Activated B cell treated with CpG ODN at 0.5 μM for 24 hours (primary cell): ENCODE measurements around the gene CEP170. TPM values are rescaled to one million over a fixed set of nuclear protein-coding genes. Genes with fewer than 3 reads are reported as not detected.

Experiments
- ATAC-seq: fragments of 200-7000 bp; cut with Tn5 transposase; one replicate; pipeline ENCODE4 v1.10.0; 2021; ENCODE audit warnings: low read depth, mild to moderate bottlenecking, moderate library complexity
- CTCF ChIA-PET: fragments of 350-600 bp; sonication (Branson Sonifier 250); formaldehyde crosslinking; loops from one replicate; lab custom pipeline; 2021; ENCODE audit warnings: antibody characterized with exemption; lab: Charles Lee
- POLR2A ChIA-PET: fragments of 350-600 bp; sonication (Branson Sonifier 250); formaldehyde crosslinking; loops from one replicate; lab custom pipeline; 2021; ENCODE audit warnings: antibody characterized with exemption; lab: Charles Lee
- DNase-seq: peaks from one replicate; pipeline ENCODE4 v3.0.0; 2022
- H3K27ac Mint-ChIP-seq: one replicate; pipeline ENCODE4 v1.8.0; 2020; ENCODE audit warnings: mixed read lengths
- H3K27me3 Mint-ChIP-seq: one replicate; pipeline ENCODE4 v1.8.0; 2021; ENCODE audit warnings: mixed read lengths
- H3K36me3 Mint-ChIP-seq: one replicate; pipeline ENCODE4 v1.8.0; 2021; ENCODE audit warnings: low read depth, mixed read lengths
- H3K4me1 Mint-ChIP-seq: one replicate; pipeline ENCODE4 v1.8.0; 2021; ENCODE audit warnings: mixed read lengths
- H3K4me3 Mint-ChIP-seq: one replicate; pipeline ENCODE4 v1.8.0; 2020; ENCODE audit warnings: mild to moderate bottlenecking, mixed read lengths
- H3K9me3 Mint-ChIP-seq: one replicate; pipeline ENCODE4 v1.8.0; 2020; ENCODE audit warnings: mixed read lengths
- CTCF ChIP-seq: fragments of 200-600 bp; IDR thresholded peaks from one replicate; pipeline ENCODE4 v1.8.0; 2022; ENCODE audit warnings: antibody characterized with exemption, mild to moderate bottlenecking
- intact Hi-C: fragments of 100-400 bp; cut with micrococcal nuclease; formaldehyde crosslinking; loops from one replicate; pipeline ENCODE4 v1.15.1; 2024
- total RNA-seq: library from RNA; stranded (reverse); gene quantifications from 2 replicates; pipeline ENCODE4 v1.2.3, GENCODE V29; 2022

The CEP170 gene
- total RNA-seq, 1 donor from 2014 or later, result 91.9 TPM

- peaks cover 46% of the 10 kb centered on the region for H3K4me1 Mint-ChIP-seq
- H3K9me3 Mint-ChIP-seq, result no peaks in the 10 kb centered on the region
- no peak for TF ChIP-seq CTCF
- intact Hi-C loops, result no loop called here
- no peak overlapping the region for H3K27ac Mint-ChIP-seq
- H3K36me3 Mint-ChIP-seq, result peaks cover 16% of the 10 kb centered on the region
- DNase-seq, result no peak
- H3K4me3 Mint-ChIP-seq, result no peak overlapping the region
- ATAC-seq, result no peak
- CTCF ChIA-PET, result no interaction called here
- POLR2A ChIA-PET, result interaction anchor here (1.0 kb wide), 1 partner anchor 22 kb away, joined by 3 read pairs; no protein-coding TSS in a partner anchor
- no peaks in the 10 kb centered on the region for H3K27me3 Mint-ChIP-seq
These were observed 11.2 kb upstream of the CEP170 start for GRCh38 chr1:243266231-243266630.

GRCh38 chr1:243264717-243265116 is 9.6 kb upstream of the CEP170 start:
- ChIA-PET POLR2A (interaction anchor here (1.3 kb wide), 1 partner anchor 9 kb away, joined by 6 read pairs; the partner anchor contains the start of genes CEP170 and SDCCAG8), CTCF (no interaction called here)
- DNase-seq, result no peak
- no peak for TF ChIP-seq CTCF
- Mint-ChIP-seq H3K27me3 (no peaks in the 10 kb centered on the region), H3K4me3 (no peak overlapping the region), H3K4me1 (peaks cover 39% of the 10 kb centered on the region), H3K27ac (no peak overlapping the region), H3K36me3 (peaks cover 14% of the 10 kb centered on the region), H3K9me3 (no peaks in the 10 kb centered on the region)
- intact Hi-C loops, result no loop called here
- ATAC-seq, result no peak

DNA sequence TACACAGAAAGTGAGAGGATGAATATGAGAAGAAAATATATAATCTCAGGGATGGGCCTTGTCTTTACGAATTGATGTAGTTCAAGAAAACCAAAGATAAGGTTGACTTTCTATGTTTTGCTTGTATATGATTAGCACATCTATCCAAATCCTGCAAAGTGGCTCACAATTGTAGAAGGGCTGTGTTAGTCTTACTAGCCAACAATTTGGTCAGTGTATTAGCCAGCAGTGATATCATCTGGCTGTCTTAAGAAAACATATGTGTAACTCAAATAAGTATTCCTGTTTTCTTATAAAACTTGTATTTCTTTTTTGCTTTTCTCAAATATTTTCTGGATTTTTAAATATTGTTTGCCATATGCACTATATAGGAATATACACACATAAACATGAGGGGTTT is 6.3 kb upstream of the CEP170 start:
- Mint-ChIP-seq H3K9me3 (no peaks in the 10 kb centered on the region), H3K36me3 (peaks cover 11% of the 10 kb centered on the region), H3K4me1 (peaks cover 24% of the 10 kb centered on the region), H3K4me3 (no peak overlapping the region), H3K27me3 (no peaks in the 10 kb centered on the region), H3K27ac (no peak overlapping the region)
- no peak for TF ChIP-seq CTCF
- ChIA-PET POLR2A (no interaction called here), CTCF (no interaction called here)
- ATAC-seq (no peak), DNase-seq (no peak)
- intact Hi-C loops, result no loop called here

GRCh38 chr1:243260221-243260880 is 5.3 kb upstream of the CEP170 start:
- CTCF ChIA-PET, result no interaction called here
- Mint-ChIP-seq H3K4me3 (no peak overlapping the region), H3K27ac (no peak overlapping the region), H3K4me1 (peaks cover 28% of the 10 kb centered on the region), H3K9me3 (no peaks in the 10 kb centered on the region), H3K27me3 (no peaks in the 10 kb centered on the region), H3K36me3 (peaks cover 19% of the 10 kb centered on the region)
- no peak for TF ChIP-seq CTCF
- DNase-seq (no peak), ATAC-seq (no peak)
- POLR2A ChIA-PET, result no interaction called here
- intact Hi-C loops, result no loop called here

DNA sequence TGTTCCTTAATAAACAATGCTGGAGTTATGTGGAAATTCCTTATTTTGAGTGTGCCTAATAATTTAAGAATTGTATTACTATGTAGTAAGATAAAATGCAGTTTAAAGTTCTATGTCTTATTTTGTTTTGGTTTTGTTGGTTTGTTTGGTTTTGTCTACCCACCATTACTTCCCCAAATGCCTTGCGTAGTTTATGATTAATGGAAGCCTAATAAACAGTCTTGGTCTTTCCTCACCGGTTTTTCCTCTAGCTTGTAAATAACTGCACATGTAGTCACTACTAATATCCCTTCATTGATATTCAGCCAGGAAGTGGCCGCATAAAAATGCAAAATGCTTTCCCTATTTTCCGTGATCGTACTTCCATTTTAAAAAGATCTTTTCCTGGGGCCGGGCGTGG is 3.6 kb upstream of the CEP170 start:
- intact Hi-C loops, result loop anchor here (5.0 to 10.0 kb wide), 3 partner anchors 156 to 1686 kb away; no protein-coding TSS in a partner anchor
- DNase-seq (no peak), ATAC-seq (no peak)
- H3K36me3 Mint-ChIP-seq, result peaks cover 28% of the 10 kb centered on the region
- no peak overlapping the region for H3K4me3 Mint-ChIP-seq
- H3K9me3 Mint-ChIP-seq, result no peaks in the 10 kb centered on the region
- H3K27me3 Mint-ChIP-seq, result no peaks in the 10 kb centered on the region
- ChIA-PET CTCF (no interaction called here), POLR2A (no interaction called here)
- no peak for TF ChIP-seq CTCF
- no peak overlapping the region for H3K27ac Mint-ChIP-seq
- peaks cover 22% of the 10 kb centered on the region for H3K4me1 Mint-ChIP-seq
